Cerebellar cortex (tissue), 1 donor: ENCODE data around the gene SMARCA4.
"Not testable (repeated sequence)": the region's sequence is repeated elsewhere in the genome, so short reads cannot be mapped to it uniquely, and the experiment has no call there.

ENCODE experiments used
- DNase-seq: peaks from one replicate; pipeline ENCODE4 v3.0.0-alpha.2; 2015; ENCODE audit warnings: low spot score

SMARCA4 gene

GRCh38 chr19:10928563-10929401 lies 32.0 kb upstream of the SMARCA4 start, which contains the start of the genes TIMM29 and YIPF2:
TSS of gene TIMM29 (plus strand) at chr19:10928811. CDS start at chr19:10928823, 12 bp downstream.
TSS of gene YIPF2 (minus strand) at chr19:10928639. CDS start at chr19:10928410, 229 bp downstream.
- peak; percentile 99 for DNase-seq

- DNase-seq: no peak
These were observed 31.4 kb upstream of the SMARCA4 start for GRCh38 chr19:10929402-10929794.

DNA sequence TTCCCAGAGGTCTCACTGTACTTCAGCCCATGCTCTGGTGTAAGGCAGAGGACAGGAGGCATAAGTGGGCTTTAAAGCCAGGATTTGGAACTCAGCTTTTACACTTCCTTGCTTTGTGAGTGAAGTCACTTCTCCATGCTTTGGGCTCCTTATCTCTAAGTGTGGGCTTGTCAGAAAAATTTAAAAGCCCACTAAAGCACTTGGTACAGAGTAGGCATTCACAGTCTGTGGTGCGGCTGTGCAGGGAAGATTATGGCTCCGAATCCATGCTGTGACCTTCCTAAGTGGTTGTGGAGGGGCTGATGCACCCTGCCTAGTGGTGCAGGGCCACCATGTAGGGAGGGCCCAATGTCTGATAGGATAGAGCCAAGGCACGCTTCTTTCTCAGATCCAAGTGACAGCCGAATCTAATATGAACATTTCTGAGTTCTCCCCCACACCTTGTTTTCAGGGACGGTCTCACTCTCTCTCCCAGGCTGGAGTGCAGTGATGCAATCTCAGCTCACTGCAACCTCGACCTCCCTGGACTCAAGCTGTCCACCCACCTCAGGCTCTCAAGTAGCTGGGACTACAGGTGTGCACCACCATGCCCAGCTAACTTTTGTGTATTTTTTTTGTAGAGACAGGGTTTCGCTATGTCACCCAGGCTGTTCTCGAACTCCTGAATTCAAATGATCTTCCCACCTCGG lies 25.3 kb upstream of the SMARCA4 start:
- DNase-seq: no peak

GRCh38 chr19:10936661-10937084 lies 24.2 kb upstream of the SMARCA4 start:
- peak; percentile 92 for DNase-seq

DNA sequence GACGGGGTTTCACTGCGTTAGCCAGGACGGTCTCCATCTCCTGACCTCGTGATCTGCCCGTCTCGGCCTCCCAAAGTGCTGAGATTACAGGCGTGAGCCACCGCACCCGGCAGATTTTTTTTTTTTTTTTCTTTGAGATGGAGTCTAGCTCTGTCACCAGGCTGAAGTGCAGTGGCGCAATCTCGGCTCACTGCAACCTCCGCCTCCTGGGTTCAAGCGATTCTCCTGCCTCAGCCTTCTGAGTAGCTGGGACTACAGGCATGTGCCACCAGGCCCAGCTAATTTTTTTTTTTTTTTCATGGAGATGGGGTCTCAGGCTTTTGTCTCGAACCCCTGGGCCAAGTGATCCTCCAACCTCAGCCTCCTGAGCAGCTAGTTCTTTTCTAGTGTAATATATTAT lies 19.2 kb upstream of the SMARCA4 start:
- not testable (repeated sequence) for DNase-seq

DNA sequence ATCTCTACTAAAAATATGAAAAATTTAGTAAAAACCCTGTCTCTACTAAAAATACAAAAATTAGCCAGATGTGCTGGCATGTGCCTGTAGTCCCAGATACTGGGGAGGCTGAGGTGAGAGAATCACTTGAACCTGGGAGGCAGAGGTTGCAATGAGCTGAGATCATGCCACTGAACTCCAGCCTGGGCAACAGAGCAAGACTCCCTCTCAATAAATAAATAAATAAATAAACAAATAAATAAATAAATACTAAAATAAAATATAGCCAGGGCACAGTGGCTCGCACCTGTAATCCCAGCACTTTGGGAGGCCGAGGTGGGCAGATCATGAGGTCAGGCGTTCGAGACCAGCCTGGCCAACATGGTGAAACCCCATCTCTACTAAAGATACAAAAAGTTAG lies 17.4 kb upstream of the SMARCA4 start:
- DNase-seq: not testable (repeated sequence)

DNA sequence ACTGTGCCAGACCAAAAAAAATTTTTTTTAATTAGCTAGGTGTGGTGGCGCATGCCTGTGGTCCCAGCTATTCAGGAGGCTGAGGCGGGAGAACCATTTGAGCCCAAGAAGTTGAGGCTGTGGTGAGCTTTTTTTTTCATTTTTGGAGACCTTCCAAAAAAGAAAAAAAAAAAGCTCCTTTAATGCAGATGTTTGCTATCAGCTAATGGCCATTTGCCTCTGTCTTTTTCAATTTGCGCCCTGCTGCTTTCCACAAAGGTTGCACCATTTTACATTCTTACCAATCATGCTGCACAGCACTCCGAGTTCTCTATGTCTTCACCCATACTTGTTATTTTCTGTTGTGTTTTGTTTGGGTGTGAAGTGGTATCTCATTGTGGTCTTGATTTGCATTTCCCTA lies 15.6 kb upstream of the SMARCA4 start:
- DNase-seq: no peak

DNA sequence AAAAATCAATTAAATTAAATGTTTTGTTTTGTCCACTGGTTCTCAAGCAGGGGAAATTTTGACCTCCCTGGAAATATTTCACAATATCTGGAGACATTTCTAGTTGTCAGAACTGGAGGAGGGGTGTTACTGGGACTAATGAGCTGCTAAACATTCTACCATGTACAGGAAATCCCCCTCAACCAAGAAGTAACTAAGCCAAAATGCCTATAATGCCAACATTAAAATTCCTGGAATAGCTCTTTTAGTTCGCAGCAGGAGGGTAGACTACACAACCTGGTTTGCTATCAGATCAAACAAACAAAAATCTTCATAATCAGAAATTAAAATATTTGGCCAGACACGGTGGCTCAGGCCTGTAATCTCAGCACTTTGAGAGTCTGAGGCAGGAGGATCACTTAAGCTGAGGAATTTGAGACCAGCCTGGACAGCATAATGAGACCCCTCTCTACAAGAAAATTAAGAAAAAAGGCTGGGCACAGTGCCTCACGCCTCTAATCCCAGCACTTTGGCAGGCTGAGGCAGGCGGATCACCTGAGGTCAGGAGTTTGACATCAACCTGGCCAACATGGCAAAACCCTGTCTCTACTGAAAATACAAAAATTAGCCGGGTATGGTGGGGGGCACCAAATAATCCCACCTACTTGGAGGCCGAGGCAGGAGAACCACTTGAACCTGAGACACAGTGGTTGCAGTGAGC lies 13.7 kb upstream of the SMARCA4 start:
- DNase-seq: peak; percentile 77

- no peak for DNase-seq
These were observed 8.0 kb upstream of the SMARCA4 start for GRCh38 chr19:10952809-10953208.

DNA sequence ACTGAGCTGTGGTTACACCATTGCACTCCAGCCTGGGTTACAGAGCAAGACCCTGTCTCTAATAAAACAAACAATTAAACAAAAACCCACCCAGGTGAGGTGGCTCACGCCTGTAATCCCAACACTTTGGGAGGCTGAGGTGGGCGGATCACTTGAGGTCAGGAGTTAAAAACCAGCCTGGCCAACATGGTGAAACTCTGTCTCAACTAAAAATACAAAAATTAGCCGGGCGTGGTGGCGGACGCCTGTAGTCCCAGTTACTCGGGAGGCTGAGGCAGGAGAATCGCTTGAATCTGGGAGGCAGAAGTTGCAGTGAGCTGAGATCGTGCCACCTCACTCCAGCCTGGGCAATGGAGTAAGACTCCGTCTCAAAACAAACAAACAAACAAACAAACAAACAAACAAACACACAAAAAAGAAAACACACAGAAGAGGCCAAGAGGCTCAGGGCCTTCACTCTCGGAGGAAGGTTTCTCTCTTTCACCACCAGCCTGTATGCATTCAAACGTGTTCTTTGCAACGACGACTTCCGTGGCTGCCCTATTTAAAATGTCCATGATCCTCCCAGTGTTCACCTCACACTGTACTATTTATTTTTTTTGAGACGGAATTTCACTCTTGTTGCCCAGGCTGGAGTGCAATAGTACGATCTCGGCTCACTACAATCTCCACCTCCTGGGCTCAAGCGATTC lies 1.4 kb upstream of the SMARCA4 start:
- DNase-seq: not testable (repeated sequence)

GRCh38 chr19:10961073-10961860 lies 437 bp downstream of the SMARCA4 start:
- no peak for DNase-seq

- DNase-seq: no peak
These were observed 2.0 kb downstream of the SMARCA4 start for GRCh38 chr19:10962863-10963262.

- DNase-seq: no peak
These were observed 3.0 kb downstream of the SMARCA4 start for GRCh38 chr19:10963865-10964264.

DNA sequence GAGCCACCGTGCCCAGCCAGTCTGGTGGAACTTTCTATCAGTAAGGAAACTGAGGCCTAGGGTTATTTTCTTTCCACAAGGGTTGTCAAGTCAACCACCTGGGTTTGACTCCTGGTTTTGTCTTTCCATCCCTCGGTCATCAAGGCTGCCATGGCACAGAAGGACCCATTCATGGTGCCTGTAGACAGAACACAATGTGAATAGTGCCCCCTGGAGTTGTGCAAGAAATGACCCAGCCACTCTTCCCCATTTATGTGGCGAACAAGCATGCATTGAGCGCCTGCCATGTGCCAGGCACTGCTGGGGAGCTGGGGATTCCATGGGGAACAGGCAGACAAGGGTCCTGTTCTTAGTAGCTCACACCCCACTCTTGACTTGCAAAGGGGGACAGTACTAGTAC lies 4.1 kb downstream of the SMARCA4 start:
- DNase-seq: no peak

GRCh38 chr19:10965398-10965797 lies 4.6 kb downstream of the SMARCA4 start:
- no peak for DNase-seq

DNA sequence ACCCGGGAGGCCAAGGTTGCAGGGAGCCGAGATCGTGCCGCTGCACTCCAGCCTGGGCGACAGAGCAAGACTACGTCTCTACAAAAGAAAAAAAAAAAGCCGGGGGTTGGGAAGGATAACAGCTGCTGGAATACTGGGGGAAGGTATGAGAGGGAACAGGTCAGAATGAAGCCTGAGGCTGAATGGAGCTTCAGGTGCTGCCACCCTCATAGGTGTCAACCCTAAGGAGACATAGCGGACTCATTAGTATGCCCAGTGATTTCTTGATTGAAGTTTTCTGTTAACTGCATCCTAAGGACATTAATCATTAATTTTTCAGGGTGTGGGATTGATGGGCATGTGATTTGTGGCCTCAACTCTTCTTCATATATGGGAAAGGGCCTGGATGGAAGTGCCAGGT lies 6.0 kb downstream of the SMARCA4 start:
- DNase-seq: no peak

DNA sequence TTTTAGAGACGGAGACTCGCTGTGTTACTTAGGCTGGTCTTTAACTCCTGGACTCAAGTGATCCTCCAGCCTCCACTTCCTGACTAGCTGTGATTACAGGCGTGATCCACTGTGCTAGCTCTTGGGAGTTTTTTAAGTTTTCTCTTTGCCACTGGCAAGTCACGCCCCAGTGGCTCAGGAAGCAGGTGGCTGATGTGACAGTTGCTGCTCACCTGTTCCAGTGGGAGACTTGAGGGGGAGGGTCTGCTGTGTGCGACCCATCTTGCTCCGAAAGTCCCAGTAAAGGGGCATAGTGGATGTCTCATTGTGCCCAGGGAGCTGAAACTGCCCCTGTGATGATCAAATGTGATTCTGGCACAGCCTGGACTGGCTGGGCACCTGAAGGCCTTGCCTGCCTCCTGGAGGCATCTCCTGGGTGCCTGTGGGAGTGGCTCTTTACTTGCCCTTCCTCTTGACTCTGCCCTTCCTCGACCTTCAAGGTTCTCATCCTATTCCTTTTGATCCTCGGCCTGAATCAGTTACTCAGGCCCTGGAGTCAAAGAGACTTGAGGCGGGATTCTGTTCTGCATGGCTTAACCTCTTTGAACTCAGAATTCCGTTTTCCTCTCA lies 7.8 kb downstream of the SMARCA4 start:
- DNase-seq: no peak

- DNase-seq: no peak
These were observed 10.4 kb downstream of the SMARCA4 start for GRCh38 chr19:10971107-10971726.

DNA sequence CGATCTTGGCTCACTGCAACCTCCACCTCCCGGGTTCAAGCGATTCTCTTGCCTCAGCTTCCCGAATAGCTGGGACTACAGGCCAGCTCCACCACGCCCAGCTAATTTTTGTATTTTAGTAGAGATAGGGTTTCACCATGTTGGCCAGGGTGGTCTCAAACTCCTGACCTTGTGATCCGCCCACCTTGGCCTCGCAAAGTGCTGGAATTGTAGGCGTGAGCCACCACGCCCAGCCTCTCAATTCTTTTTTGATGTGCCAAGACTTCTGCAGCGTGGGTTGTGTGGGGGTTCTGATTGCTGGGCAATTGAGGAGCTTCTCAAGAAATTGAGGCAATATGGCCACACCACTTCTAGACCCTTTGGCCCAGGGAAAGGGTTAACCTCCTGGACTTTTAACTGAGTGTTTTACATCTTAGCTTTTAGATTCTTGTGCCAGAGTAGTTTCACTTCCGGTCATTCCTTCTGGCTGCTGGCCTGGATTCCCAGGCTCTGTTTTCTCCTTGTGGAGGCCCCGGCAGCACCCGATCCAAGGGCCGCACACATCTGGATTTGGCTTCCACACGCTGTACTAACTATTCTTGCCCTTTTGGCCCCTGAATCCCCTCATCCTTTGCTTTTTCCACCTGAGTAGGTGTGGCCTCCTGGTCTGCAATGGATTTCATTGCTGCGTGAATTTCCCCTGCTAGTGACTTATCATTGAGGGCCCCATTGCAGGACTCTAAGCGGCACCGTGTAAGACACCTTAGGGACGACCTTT lies 14.7 kb downstream of the SMARCA4 start:
- DNase-seq: no peak
